ENCODE results near the gene C1QBP. TPM values are rescaled to one million over a fixed set of nuclear protein-coding genes. Genes with fewer than 3 reads are reported as not detected.

The C1QBP gene
- total and polyA plus RNA-seq, 8 donors, result 66.3 to 142 (median 113) TPM

- Histone ChIP-seq H3K4me3 (no peak overlapping the region), H3K36me3 (peaks cover 0 to 100% of the 10 kb centered on the region in 2 donors)
These were observed 33.6 kb downstream of the C1QBP start for GRCh38 chr17:5405400-5405799.

GRCh38 chr17:5399767-5400166 lies 39.2 kb downstream of the C1QBP start:
- H3K27me3 ChIP-seq, result no peaks in the 10 kb centered on the region
- ATAC-seq (no peak), DNase-seq (no peak)
- no peak overlapping the region for H3K27ac ChIP-seq
- no peaks in the 10 kb centered on the region for H3K4me1 ChIP-seq
- intact Hi-C loops (cut with DNase I), result no loop called here
- no peak overlapping the region for H3K4me3 ChIP-seq
- no peaks in the 10 kb centered on the region for H3K9me3 ChIP-seq
- no peak for TF ChIP-seq CTCF (IDR thresholded peaks at IDR 0.05)
- H3K36me3 ChIP-seq, result peaks cover 0 to 100% of the 10 kb centered on the region in 2 donors

More at GRCh38 chr17:5405400-5405799, 33.6 kb downstream of the C1QBP start:
- DNase-seq, result no peak
- no peaks in the 10 kb centered on the region for H3K27me3 ChIP-seq
- no peaks in the 10 kb centered on the region for H3K9me3 ChIP-seq
- H3K27ac ChIP-seq, result no peak overlapping the region
- no peaks in the 10 kb centered on the region for H3K4me1 ChIP-seq
- TF ChIP-seq CTCF (IDR thresholded peaks at IDR 0.05), result no peak
- intact Hi-C loops (cut with DNase I), result no loop called here
- ATAC-seq, result no peak

GRCh38 chr17:5396612-5397011 lies 42.3 kb downstream of the C1QBP start:
- no peaks in the 10 kb centered on the region for H3K4me1 ChIP-seq
- peaks cover 0 to 100% of the 10 kb centered on the region in 2 donors for H3K36me3 ChIP-seq
- DNase-seq (no peak), ATAC-seq (no peak)
- no peaks in the 10 kb centered on the region for H3K9me3 ChIP-seq
- H3K4me3 ChIP-seq, result no peak overlapping the region
- intact Hi-C loops (cut with DNase I), result no loop called here
- no peak overlapping the region for H3K27ac ChIP-seq
- no peak for TF ChIP-seq CTCF (IDR thresholded peaks at IDR 0.05)
- no peaks in the 10 kb centered on the region for H3K27me3 ChIP-seq

GRCh38 chr17:5391678-5392077 lies 47.3 kb downstream of the C1QBP start:
- ATAC-seq (no peak), DNase-seq (no peak)
- H3K36me3 ChIP-seq, result peaks cover 6 to 100% of the 10 kb centered on the region in 2 donors
- H3K9me3 ChIP-seq, result no peaks in the 10 kb centered on the region
- no peak overlapping the region for H3K4me3 ChIP-seq
- H3K27me3 ChIP-seq, result no peaks in the 10 kb centered on the region
- no peak for TF ChIP-seq CTCF (IDR thresholded peaks at IDR 0.05)
- no peaks in the 10 kb centered on the region for H3K4me1 ChIP-seq
- intact Hi-C loops (cut with DNase I), result no loop called here
- H3K27ac ChIP-seq, result no peak overlapping the region

Other genes starting within 250 kb of the C1QBP start
- 1 to 10 TPM; 6.5 to 7.1 TPM for gene ZNF594, start 247.3 kb downstream of the C1QBP start, total RNA-seq
- 10 to 100 TPM; 18.7 to 22.5 (median 19.3) TPM for gene ZNF594, start 247.3 kb downstream of the C1QBP start, polyA plus RNA-seq (ENCODE audit: insufficient read length in 6 of 6)
- 10 to 100 TPM in 1 of 2 donors, 1 to 10 TPM in 1; 8.8 to 20.0 TPM for gene SCIMP, start 204.3 kb downstream of the C1QBP start, total RNA-seq
- 1 to 10 TPM; 1.7 to 3.5 (median 2.2) TPM for gene SCIMP, start 204.3 kb downstream of the C1QBP start, polyA plus RNA-seq (ENCODE audit: insufficient read length in 6 of 6)
- 10 to 100 TPM; 37.0 to 44.2 TPM for gene RABEP1, start 156.9 kb downstream of the C1QBP start, total RNA-seq
- gene RABEP1, start 156.9 kb downstream of the C1QBP start, polyA plus RNA-seq (ENCODE audit: insufficient read length in 6 of 6), result 10 to 100 TPM; 52.3 to 60.1 (median 56.7) TPM
- 10 to 100 TPM; 33.0 to 44.5 TPM for gene NUP88, start 19.5 kb downstream of the C1QBP start, total RNA-seq
- 10 to 100 TPM; 61.7 to 74.9 (median 66.8) TPM for gene NUP88, start 19.5 kb downstream of the C1QBP start, polyA plus RNA-seq (ENCODE audit: insufficient read length in 6 of 6)
- 10 to 100 TPM; 31.8 to 35.6 TPM for gene RPAIN, start 19.0 kb downstream of the C1QBP start, total RNA-seq
- 10 to 100 TPM; 77.8 to 96.2 (median 87.6) TPM for gene RPAIN, start 19.0 kb downstream of the C1QBP start, polyA plus RNA-seq (ENCODE audit: insufficient read length in 6 of 6)
- gene DHX33, start 29.8 kb upstream of the C1QBP start, total RNA-seq, result 10 to 100 TPM; 11.5 to 11.9 TPM
- gene DHX33, start 29.8 kb upstream of the C1QBP start, polyA plus RNA-seq (ENCODE audit: insufficient read length in 6 of 6), result 10 to 100 TPM; 19.1 to 22.8 (median 19.6) TPM
- 10 to 100 TPM; 59.8 to 79.1 TPM for gene DERL2, start 47.0 kb upstream of the C1QBP start, total RNA-seq
- 10 to 100 TPM; 61.3 to 75.1 (median 68.0) TPM for gene DERL2, start 47.0 kb upstream of the C1QBP start, polyA plus RNA-seq (ENCODE audit: insufficient read length in 6 of 6)
- gene MIS12, start 47.4 kb upstream of the C1QBP start, total RNA-seq, result 10 to 100 TPM; 16.1 to 23.3 TPM
- 10 to 100 TPM; 29.4 to 36.3 (median 32.7) TPM for gene MIS12, start 47.4 kb upstream of the C1QBP start, polyA plus RNA-seq (ENCODE audit: insufficient read length in 6 of 6)
- gene NLRP1, start 145.4 kb upstream of the C1QBP start, total RNA-seq, result 10 to 100 TPM; 16.1 to 19.9 TPM
- 10 to 100 TPM; 28.9 to 36.4 (median 31.8) TPM for gene NLRP1, start 145.4 kb upstream of the C1QBP start, polyA plus RNA-seq (ENCODE audit: insufficient read length in 6 of 6)

Measured in left lung (tissue), 10 donors.